H1 (cell line): ENCODE data around the gene IFT81. TPM values are rescaled to one million over a fixed set of nuclear protein-coding genes. Genes with fewer than 3 reads are reported as not detected.

Experiments used
- CTCF ChIA-PET: fragments of 300-600 bp; sonication (Branson Sonifier 250); formaldehyde crosslinking; loops from one replicate; lab custom pipeline; 2021; ENCODE audit not compliant: partially characterized antibody; lab: Charles Lee
- POLR2A ChIA-PET: fragments of 300-600 bp; sonication (Branson Sonifier 250); formaldehyde crosslinking; loops from one replicate; lab custom pipeline; 2021; ENCODE audit warnings: inconsistent platforms; ENCODE audit not compliant: partially characterized antibody; lab: Charles Lee
- DNase-seq, 2 experiments: peaks; one replicate each; pipeline versions ENCODE4 v3.0.0 to v3.0.0-alpha.2; 2010 to 2022; ENCODE audit warnings: low spot score in 2 of 2, low read depth in 1 of 2, mixed read lengths in 1 of 2
- FAIRE-seq: peaks from 2 replicates; lab custom pipeline; 2011; peaks lifted over from hg19 to GRCh38; lab: Jason Lieb, UNC
- H2AFZ ChIP-seq: 2 replicates; pipeline ENCODE4 v1.8.1; 2012; ENCODE audit warnings: low read length, inconsistent platforms
- H2AK5ac ChIP-seq: 2 replicates; pipeline ENCODE4 v1.6.1; 2013; ENCODE audit warnings: low read depth, low read length
- H2BK120ac ChIP-seq: replicated peaks from 2 replicates; pipeline ENCODE3; 2013; ENCODE audit warnings: low read depth, low read length, inconsistent platforms
- H2BK12ac ChIP-seq: 2 replicates; pipeline ENCODE4 v1.6.1; 2013; ENCODE audit warnings: low read depth, low read length
- H2BK15ac ChIP-seq: 2 replicates; pipeline ENCODE4 v1.6.1; 2013; ENCODE audit warnings: low read length
- H2BK20ac ChIP-seq: 2 replicates; pipeline ENCODE4 v1.6.1; 2013; ENCODE audit warnings: low read length
- H2BK5ac ChIP-seq: 2 replicates; pipeline ENCODE4 v1.6.1; 2013; ENCODE audit warnings: low read depth, low read length
- H3K14ac ChIP-seq: 2 replicates; pipeline ENCODE4 v1.6.1; 2013; ENCODE audit warnings: inconsistent platforms; ENCODE audit not compliant: insufficient read length
- H3K18ac ChIP-seq: 2 replicates; pipeline ENCODE4 v1.6.1; 2013; ENCODE audit warnings: low read length; ENCODE audit errors: extremely low read depth
- H3K23ac ChIP-seq: 2 replicates; pipeline ENCODE4 v1.6.1; 2013; ENCODE audit warnings: inconsistent platforms; ENCODE audit not compliant: insufficient read length
- H3K23me2 ChIP-seq: 2 replicates; pipeline ENCODE4 v1.6.1; 2013; ENCODE audit warnings: low read depth, low read length
- H3K27ac ChIP-seq: 2 replicates; pipeline ENCODE4 v1.6.1; 2011; ENCODE audit warnings: low read depth, low read length, inconsistent platforms
- H3K27me3 ChIP-seq, 4 experiments: replicated peaks in 1 of 4; 1 replicate in 1 of 4; 2 replicates in 3 of 4; pipeline versions ENCODE4 v1.6.1 to v1.8.1; 2011 to 2013; ENCODE audit warnings: low read length in 3 of 4, mild to moderate bottlenecking in 3 of 4, inconsistent platforms in 2 of 4, mixed read lengths in 2 of 4, moderate library complexity in 1 of 4; ENCODE audit not compliant: control insufficient read depth in 3 of 4, insufficient read depth in 3 of 4; ENCODE audit errors: extremely low read depth in 1 of 4
- H3K36me3 ChIP-seq, 4 experiments: 2 replicates each; pipeline versions ENCODE4 v1.6.1 to v1.8.1; 2011 to 2013; ENCODE audit warnings: mild to moderate bottlenecking in 4 of 4, low read length in 3 of 4, moderate library complexity in 2 of 4, control low read depth in 1 of 4, inconsistent platforms in 1 of 4; ENCODE audit not compliant: insufficient read depth in 4 of 4, control insufficient read depth in 2 of 4
- H3K4ac ChIP-seq: replicated peaks from 2 replicates; pipeline ENCODE3; 2013; ENCODE audit warnings: low read length, low read depth, mixed read lengths, inconsistent platforms; ENCODE audit not compliant: insufficient read length
- H3K4me1 ChIP-seq, 4 experiments: replicated peaks in 1 of 4; 1 replicate in 1 of 4; 2 replicates in 3 of 4; pipeline versions ENCODE4 v1.6.1 to v1.8.1; 2011 to 2013; ENCODE audit warnings: low read length in 3 of 4, inconsistent platforms in 2 of 4, mixed read lengths in 1 of 4; ENCODE audit not compliant: insufficient read depth in 4 of 4, control insufficient read depth in 3 of 4
- H3K4me2 ChIP-seq, 2 experiments: 2 replicates each; pipeline versions ENCODE4 v1.6.1 to v1.8.1; 2011 to 2013; ENCODE audit warnings: low read depth in 2 of 2, low read length in 2 of 2, control low read depth in 1 of 2, inconsistent platforms in 1 of 2, mild to moderate bottlenecking in 1 of 2; ENCODE audit not compliant: insufficient read depth in 1 of 2
- H3K4me3 ChIP-seq, 4 experiments: fragments of 200-600, 300-600 bp in 1 of 4; sonication (generic), shearing (Covaris generic), sonication (Bioruptor Twin) in 1 of 4; 2 replicates each; pipeline versions ENCODE4 v1.5.1 to v1.8.1; 2011 to 2016; ENCODE audit warnings: low read length in 4 of 4, low read depth in 3 of 4, control low read depth in 2 of 4, inconsistent platforms in 2 of 4, mild to moderate bottlenecking in 2 of 4, mixed read lengths in 1 of 4, moderate library complexity in 1 of 4; ENCODE audit not compliant: insufficient read depth in 2 of 4; ENCODE audit errors: extremely low read depth in 1 of 4
- H3K56ac ChIP-seq: replicated peaks from 2 replicates; pipeline ENCODE3; 2013; ENCODE audit warnings: low read depth, mild to moderate bottlenecking, mixed read lengths, low read length, inconsistent platforms; ENCODE audit not compliant: insufficient read length
- H3K79me1 ChIP-seq: 2 replicates; pipeline ENCODE4 v1.6.1; 2013; ENCODE audit warnings: low read depth, low read length, control low read depth
- H3K79me2 ChIP-seq, 2 experiments: 2 replicates each; pipeline versions ENCODE4 v1.6.1 to v1.8.1; 2012 to 2013; ENCODE audit warnings: low read length in 2 of 2, mild to moderate bottlenecking in 2 of 2, inconsistent platforms in 1 of 2; ENCODE audit not compliant: insufficient read depth in 2 of 2, control insufficient read depth in 1 of 2
- H3K9ac ChIP-seq, 4 experiments: replicated peaks in 1 of 4; 1 replicate in 1 of 4; 2 replicates in 3 of 4; pipeline versions ENCODE4 v1.6.1 to v1.8.1; 2011 to 2013; ENCODE audit warnings: low read depth in 3 of 4, low read length in 3 of 4, control low read depth in 2 of 4, mild to moderate bottlenecking in 2 of 4, moderate library complexity in 2 of 4, inconsistent platforms in 1 of 4; ENCODE audit errors: extremely low read depth in 1 of 4
- H3K9me3 ChIP-seq, 2 experiments: 2 replicates each; pipeline versions ENCODE4 v1.6.1 to v1.8.1; 2012 to 2013; ENCODE audit warnings: mild to moderate bottlenecking in 2 of 2, moderate library complexity in 2 of 2, control low read depth in 1 of 2, inconsistent platforms in 1 of 2, low read depth in 1 of 2, low read length in 1 of 2, mixed read lengths in 1 of 2; ENCODE audit not compliant: insufficient read depth in 2 of 2
- H4K20me1 ChIP-seq, 2 experiments: replicated peaks in 1 of 2; 2 replicates each; pipeline versions ENCODE3 to v1.8.1; 2011 to 2013; ENCODE audit warnings: inconsistent platforms in 2 of 2, low read length in 2 of 2, mild to moderate bottlenecking in 1 of 2; ENCODE audit not compliant: insufficient read depth in 2 of 2, control insufficient read depth in 1 of 2
- H4K5ac ChIP-seq: 2 replicates; pipeline ENCODE4 v1.6.1; 2013; ENCODE audit warnings: low read length, low read depth, mixed read lengths, inconsistent platforms; ENCODE audit not compliant: insufficient read length
- H4K8ac ChIP-seq: 2 replicates; pipeline ENCODE4 v1.8.0; 2013; ENCODE audit warnings: mild to moderate bottlenecking, moderate library complexity, low read length, inconsistent platforms; ENCODE audit not compliant: insufficient read depth; ENCODE audit errors: extremely low read depth
- H4K91ac ChIP-seq: replicated peaks from 2 replicates; pipeline ENCODE3; 2013; ENCODE audit warnings: low read length, mixed read lengths, inconsistent platforms; ENCODE audit not compliant: insufficient read length
- ASH2L ChIP-seq: fragments of 200-600, 300-600 bp; sonication (generic); IDR thresholded peaks from one replicate; pipeline ENCODE4 v1.7.1; 2017; ENCODE audit warnings: low read length
- BACH1 ChIP-seq: IDR thresholded peaks from 2 replicates; pipeline ENCODE4 v1.6.1; 2012; ENCODE audit warnings: low read length, improper control_type of control experiment
- CBX8 ChIP-seq: fragments of 300-800, 300-1000 bp; sonication (generic); IDR thresholded peaks from 2 replicates; pipeline ENCODE4 v1.7.1; 2016; ENCODE audit warnings: low read depth, low read length, borderline replicate concordance
- NRF1 ChIP-seq: IDR thresholded peaks from 2 replicates; pipeline ENCODE4 v1.6.1; 2011; ENCODE audit warnings: mild to moderate bottlenecking, low read depth, low read length, improper control_type of control experiment
- PHF8 ChIP-seq: fragments of 200-600 bp; sonication (generic); conservative IDR thresholded peaks from 2 replicates; pipeline ENCODE4 v1.7.1; 2012; ENCODE audit warnings: low read depth, mild to moderate bottlenecking, inconsistent platforms, low read length, moderate library complexity
- POLR2AphosphoS5 ChIP-seq: IDR thresholded peaks from 2 replicates; pipeline ENCODE4 v1.6.1; 2011; ENCODE audit warnings: low read depth, low read length
- RBBP5 ChIP-seq: IDR thresholded peaks from 2 replicates; pipeline ENCODE4 v1.7.1; 2012; ENCODE audit warnings: low read depth, mild to moderate bottlenecking, inconsistent platforms, low read length, moderate library complexity, borderline replicate concordance
- SAP30 ChIP-seq: fragments of 300-600 bp; sonication (generic); IDR thresholded peaks from 2 replicates; pipeline ENCODE4 v1.7.1; 2012; ENCODE audit warnings: low read length, moderate library complexity, mild to moderate bottlenecking, inconsistent platforms; ENCODE audit not compliant: insufficient read depth, insufficient replicate concordance
- WGBS, 2 experiments: shearing (Covaris generic) in 1 of 2; methylation state at CpG; one replicate each; pipeline versions ENCODE4 v1.1.6 to v1.1.7; 2013 to 2015; ENCODE audit warnings: low lambda C conversion rate in 2 of 2, mixed read lengths in 2 of 2, inconsistent platforms in 1 of 2, low coverage in 1 of 2, missing lambda C conversion rate in 1 of 2; ENCODE audit not compliant: insufficient replicate concordance in 2 of 2, insufficient coverage in 1 of 2, insufficient read length in 1 of 2; ENCODE audit errors: extremely low coverage in 1 of 2, missing lambda C conversion rate in 1 of 2; 5-methylcytosine and 5-hydroxymethylcytosine counted together
- polyA plus RNA-seq, 7 experiments: library from polyadenylated mRNA; depleted of rRNA in 3 of 7; stranded (reverse) in 5 of 7; unstranded in 2 of 7; fragments of >200 nt in 5 of 7; fragments of 200-250 nt in 2 of 7; gene quantifications; 1 replicate in 5 of 7; 2 replicates in 1 of 7; 4 replicates in 1 of 7; pipeline versions ENCODE4 v1.2.1 to v1.2.3, GENCODE V29; 2011 to 2013; ENCODE audit warnings: missing spikeins in 2 of 7, mixed read lengths in 2 of 7
- total RNA-seq: library from RNA; stranded (reverse); fragmentation: NEBNext Ultra II Directional; extraction: Animal tissue kit (Norgen Biotek cat#: 25700); gene quantifications from 2 replicates; pipeline ENCODE4 v1.2.1, GENCODE V29; 2021

IFT81 gene
- total and polyA plus RNA-seq, 2 of the 8 experiments (the other 6 are each of a cell fraction or from before 2014, with no cell fraction given), result 4.1 to 14.5 TPM

- no peak for DNase-seq
- Histone ChIP-seq H2BK120ac (no peak overlapping the region), H3K18ac (no peak overlapping the region), H3K9ac (no peak overlapping the region), H3K36me3 (peaks cover 0 to 6% (median 2%) of the 10 kb centered on the region in 4 experiments; a peak in 3 of 8 replicates), H2AK5ac (no peak overlapping the region), H4K20me1 (no peaks in the 10 kb centered on the region), H3K79me2 (no peaks in the 10 kb centered on the region), H3K4me1 (peaks cover 0 to 7% (median 4%) of the 10 kb centered on the region in 4 experiments; a peak in 4 of 7 replicates), H3K23ac (no peak overlapping the region), H3K27ac (no peak overlapping the region), H3K9me3 (no peaks in the 10 kb centered on the region; a peak in 1 of 4 replicates), H3K4me2 (no peak overlapping the region), H3K56ac (no peak overlapping the region), H3K14ac (no peak overlapping the region), H2AFZ (no peak overlapping the region), H3K4me3 (no peak overlapping the region), H2BK20ac (no peak overlapping the region), H3K23me2 (no peaks in the 10 kb centered on the region), H2BK15ac (no peak overlapping the region), H2BK5ac (no peak overlapping the region), H3K79me1 (no peaks in the 10 kb centered on the region), H4K8ac (no peak overlapping the region), H3K27me3 (no peaks in the 10 kb centered on the region), H4K5ac (no peak overlapping the region), H4K91ac (no peak overlapping the region), H3K4ac (no peak overlapping the region), H2BK12ac (no peak overlapping the region)
- FAIRE-seq, result no peak
- TF ChIP-seq POLR2AphosphoS5 (no peak), BACH1 (no peak), PHF8 (no peak), CBX8 (no peak), RBBP5 (no peak), NRF1 (no peak), SAP30 (no peak), ASH2L (no peak)
- POLR2A ChIA-PET, result interaction anchor here (1.4 kb wide), 1 partner anchor 16 kb away, joined by 4 read pairs; no protein-coding TSS in a partner anchor
- 90% methylated on average over 1 of the region's 1 CpG; no CpG with 5 or more reads in 1 of the 2 experiments for WGBS, 2 experiments
- CTCF ChIA-PET, result interaction anchor here (1.1 to 1.3 kb wide), 2 partner anchors 11 to 97 kb away, joined by 4 read pairs; no protein-coding TSS in a partner anchor
These were observed 74.2 kb downstream of the IFT81 start for GRCh38 chr12:110198386-110198785.
